Prostate gland (tissue), 2 donors: ENCODE results near the gene HECW1.

Source experiments
- CTCF ChIP-seq, 4 experiments: fragments of 200-600 bp in 2 of 4; fragments of 450-650 bp in 2 of 4; sonication (generic) in 2 of 4; IDR thresholded peaks; 1 replicate in 3 of 4; 2 replicates in 1 of 4; pipeline ENCODE4 v1.5.1; 2016 to 2019; ENCODE audit warnings: antibody characterized with exemption in 4 of 4, mild to moderate bottlenecking in 2 of 4, moderate library complexity in 2 of 4
- POLR2AphosphoS5 ChIP-seq: sonication (generic); formaldehyde crosslinking; IDR thresholded peaks from one replicate; pipeline ENCODE4 v1.6.1; 2017; ENCODE audit warnings: antibody characterized with exemption

GRCh38 chr7:43105521-43106120 is 6.8 kb upstream of the HECW1 start:
- TF ChIP-seq CTCF (IDR thresholded peaks at IDR 0.05): no peak
- TF ChIP-seq POLR2AphosphoS5: no peak
